PC-3 (cell line): ENCODE data around the gene GBA3. TPM values are rescaled to one million over a fixed set of nuclear protein-coding genes. Genes with fewer than 3 reads are reported as not detected.

Experiments used
- ATAC-seq: fragments of 200-7000 bp; cut with Tn5 transposase; 2 replicates; pipeline ENCODE4 v1.9.1; 2020; ENCODE audit warnings: mild to moderate bottlenecking, moderate library complexity
- BruUV-seq: library from RNA; stranded (reverse); fragments of 400-500 nt; replicated peaks from 2 replicates; lab custom pipeline; 2021; lab: Mats Ljungman, UMichigan
- CTCF ChIA-PET: fragments of 300-600 bp; sonication (Branson Sonifier 250); formaldehyde crosslinking; loops from one replicate; lab custom pipeline; 2022; ENCODE audit warnings: antibody characterized with exemption; lab: Charles Lee
- POLR2A ChIA-PET: fragments of 300-600 bp; sonication (Branson Sonifier 250); formaldehyde crosslinking; loops from one replicate; lab custom pipeline; 2022; ENCODE audit warnings: antibody characterized with exemption; ENCODE audit not compliant: unreplicated experiment; lab: Charles Lee
- DNase-seq: peaks from one replicate; pipeline ENCODE4 v3.0.0-alpha.2; 2015
- H2AFZ ChIP-seq: fragments of 300-600 bp; sonication (generic); 2 replicates; pipeline ENCODE4 v1.6.0; 2016; ENCODE audit warnings: antibody characterized with exemption, low read length
- H3F3A ChIP-seq: fragments of 300-600 bp; sonication (generic); one replicate; pipeline ENCODE4 v1.6.0; 2017; ENCODE audit warnings: antibody characterized with exemption, low read length, control low read depth, mild to moderate bottlenecking; ENCODE audit not compliant: unreplicated experiment
- H3K27ac ChIP-seq: fragments of 300-600 bp; sonication (generic); 2 replicates; pipeline ENCODE4 v1.5.1; 2016; ENCODE audit warnings: mild to moderate bottlenecking, low read length
- H3K27me3 ChIP-seq: fragments of 300-600 bp; sonication (generic); 2 replicates; pipeline ENCODE4 v1.6.1; 2016; ENCODE audit warnings: low read length, mixed read lengths
- H3K36me3 ChIP-seq: fragments of 300-600 bp; sonication (generic); 2 replicates; pipeline ENCODE4 v1.6.1; 2016; ENCODE audit warnings: low read depth, mixed run types, low read length, mixed read lengths
- H3K4me1 ChIP-seq: fragments of 300-600 bp; sonication (generic); 2 replicates; pipeline ENCODE4 v1.5.1; 2016; ENCODE audit warnings: low read length; ENCODE audit not compliant: insufficient read depth
- H3K4me2 ChIP-seq: fragments of 300-600 bp; sonication (generic); 2 replicates; pipeline ENCODE4 v1.6.0; 2016; ENCODE audit warnings: low read length
- H3K4me3 ChIP-seq: fragments of 300-600 bp; sonication (generic); 2 replicates; pipeline ENCODE4 v1.5.1; 2016; ENCODE audit warnings: mild to moderate bottlenecking, low read length, mixed read lengths
- H3K79me2 ChIP-seq: fragments of 300-600 bp; sonication (generic); 2 replicates; pipeline ENCODE4 v1.6.1; 2017; ENCODE audit warnings: low read length, mixed read lengths
- H3K9ac ChIP-seq: fragments of 300-600 bp; sonication (generic); 2 replicates; pipeline ENCODE4 v1.6.0; 2016; ENCODE audit warnings: mild to moderate bottlenecking, low read length
- H3K9me2 ChIP-seq: fragments of 300-600 bp; sonication (generic); replicated peaks from 2 replicates; pipeline ENCODE4 v1.6.1; 2016; ENCODE audit warnings: mixed run types, low read length, mixed read lengths
- H3K9me3 ChIP-seq: fragments of 300-600 bp; sonication (generic); 2 replicates; pipeline ENCODE4 v1.6.1; 2016; ENCODE audit warnings: low read length, mixed read lengths
- H4K20me1 ChIP-seq: fragments of 300-600 bp; sonication (generic); 2 replicates; pipeline ENCODE4 v1.6.1; 2016; ENCODE audit warnings: low read length, mixed read lengths
- CTCF ChIP-seq: fragments of 300-600 bp; sonication (generic); conservative IDR thresholded peaks from 2 replicates; pipeline ENCODE4 v1.5.1; 2017; ENCODE audit warnings: antibody characterized with exemption, low read depth, mild to moderate bottlenecking, low read length
- EZH2 ChIP-seq: fragments of 300-600 bp; sonication (generic); IDR thresholded peaks from one replicate; pipeline ENCODE4 v1.6.1; 2017; ENCODE audit warnings: antibody characterized with exemption, mild to moderate bottlenecking, low read length; ENCODE audit not compliant: unreplicated experiment
- EZH2phosphoT487 ChIP-seq: fragments of 300-600 bp; sonication (generic); IDR thresholded peaks from 2 replicates; pipeline ENCODE4 v1.6.1; 2018; ENCODE audit warnings: mild to moderate bottlenecking, antibody characterized with exemption, low read length, borderline replicate concordance
- intact Hi-C: fragments of 100-400 bp; cut with micrococcal nuclease; formaldehyde crosslinking; loops from 2 replicates; pipeline ENCODE4 v1.9.0; 2023
- total RNA-seq: library from RNA; depleted of rRNA; stranded (reverse); fragments of >200 nt; gene quantifications from 2 replicates; pipeline ENCODE4 v1.2.3, GENCODE V29; 2014

GBA3 gene
- total RNA-seq, 1 experiment from 2014 or later: not detected

GRCh38 chr4:22672944-22673343, 19.8 kb upstream of the GBA3 start:
- H3K27ac ChIP-seq: no peak overlapping the region
- CTCF ChIA-PET: no interaction called here
- no peak for ATAC-seq
- H3K79me2 ChIP-seq: no peaks in the 10 kb centered on the region
- H3K9me3 ChIP-seq: no peaks in the 10 kb centered on the region
- DNase-seq: no peak
- H3F3A ChIP-seq: no peaks in the 10 kb centered on the region
- POLR2A ChIA-PET: no interaction called here
- H4K20me1 ChIP-seq: no peaks in the 10 kb centered on the region
- intact Hi-C loops: no loop called here
- H3K9me2 ChIP-seq: no peaks in the 10 kb centered on the region
- no TSS peak for BruUV-seq
- H3K4me3 ChIP-seq: no peak overlapping the region
- no peaks in the 10 kb centered on the region for H3K4me1 ChIP-seq
- no peak overlapping the region for H3K4me2 ChIP-seq
- H2AFZ ChIP-seq: no peak overlapping the region
- no peak overlapping the region for H3K9ac ChIP-seq
- peaks cover 20% of the 10 kb centered on the region for H3K27me3 ChIP-seq
- TF ChIP-seq CTCF: no peak
- no peak for TF ChIP-seq EZH2
- TF ChIP-seq EZH2phosphoT487: no peak
- no peaks in the 10 kb centered on the region for H3K36me3 ChIP-seq

GRCh38 chr4:22674700-22675099, 18.0 kb upstream of the GBA3 start:
- intact Hi-C loops: no loop called here
- Histone ChIP-seq H3K79me2 (no peaks in the 10 kb centered on the region), H3K9me2 (no peaks in the 10 kb centered on the region), H3K36me3 (no peaks in the 10 kb centered on the region), H2AFZ (no peak overlapping the region), H4K20me1 (no peaks in the 10 kb centered on the region), H3K4me2 (no peak overlapping the region), H3K9ac (no peak overlapping the region), H3K9me3 (no peaks in the 10 kb centered on the region), H3K4me3 (no peak overlapping the region), H3K4me1 (no peaks in the 10 kb centered on the region), H3K27ac (no peak overlapping the region), H3F3A (no peaks in the 10 kb centered on the region), H3K27me3 (peaks cover 20% of the 10 kb centered on the region)
- CTCF ChIA-PET: no interaction called here
- POLR2A ChIA-PET: no interaction called here
- no TSS peak for BruUV-seq
- ATAC-seq (no peak), DNase-seq (no peak)
- no peak for TF ChIP-seq EZH2phosphoT487
- TF ChIP-seq EZH2: no peak
- TF ChIP-seq CTCF: no peak

- no peaks in the 10 kb centered on the region for H4K20me1 ChIP-seq
- POLR2A ChIA-PET: no interaction called here
- no peak overlapping the region for H2AFZ ChIP-seq
- H3K4me3 ChIP-seq: no peak overlapping the region
- no peaks in the 10 kb centered on the region for H3F3A ChIP-seq
- intact Hi-C loops: no loop called here
- H3K79me2 ChIP-seq: no peaks in the 10 kb centered on the region
- peaks cover 20% of the 10 kb centered on the region for H3K27me3 ChIP-seq
- H3K9me3 ChIP-seq: no peaks in the 10 kb centered on the region
- no peak overlapping the region for H3K9ac ChIP-seq
- H3K4me1 ChIP-seq: no peaks in the 10 kb centered on the region
- TF ChIP-seq CTCF (no peak), EZH2 (no peak), EZH2phosphoT487 (no peak)
- ATAC-seq (no peak), DNase-seq (no peak)
- no TSS peak for BruUV-seq
- H3K27ac ChIP-seq: no peak overlapping the region
- no peaks in the 10 kb centered on the region for H3K36me3 ChIP-seq
- H3K9me2 ChIP-seq: no peaks in the 10 kb centered on the region
- CTCF ChIA-PET: no interaction called here
- no peak overlapping the region for H3K4me2 ChIP-seq
Measured at GRCh38 chr4:22676063-22676462, 16.7 kb upstream of the GBA3 start.
